NCI-H2196 treated with DMSO at 0.1 percent for 48 hours (cell line): ENCODE data around the gene PDIK1L.
A peak's percentile ranks its signal among the peaks of the same experiment; 100 is the strongest.

Source experiments
- DNase-seq: peaks from one replicate; lab custom pipeline; 2025; ENCODE audit not compliant: unreplicated experiment; lab: John Stamatoyannopoulos, UW

Gene PDIK1L

DNA sequence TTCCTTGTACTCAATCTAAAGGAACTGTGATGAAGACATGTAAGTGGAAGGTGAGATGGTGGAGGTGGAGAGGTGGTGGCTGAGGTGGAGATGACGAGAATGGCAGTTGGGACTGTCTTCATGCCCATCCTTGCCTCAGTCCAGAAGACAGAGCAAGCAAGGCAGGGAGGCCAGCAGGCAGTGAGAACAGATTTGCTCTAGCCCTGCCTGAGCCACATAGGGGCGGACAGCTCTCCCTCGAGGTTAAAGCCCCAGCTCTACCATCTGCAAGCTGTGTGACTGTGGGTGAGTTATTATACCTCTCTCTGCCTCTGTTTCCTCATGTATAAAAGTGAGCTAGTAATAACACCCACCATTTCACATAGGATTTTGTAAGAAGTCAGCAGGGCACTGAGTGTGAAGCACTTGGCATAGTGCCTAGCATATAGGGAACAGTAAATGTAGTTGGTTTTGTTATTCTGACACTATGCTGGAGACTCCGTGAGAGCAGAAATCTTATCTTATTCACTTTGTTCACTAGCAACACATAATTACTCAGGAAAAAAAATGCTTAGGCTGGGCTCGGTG lies 42.4 kb downstream of the PDIK1L start:
- no peak for DNase-seq

DNA sequence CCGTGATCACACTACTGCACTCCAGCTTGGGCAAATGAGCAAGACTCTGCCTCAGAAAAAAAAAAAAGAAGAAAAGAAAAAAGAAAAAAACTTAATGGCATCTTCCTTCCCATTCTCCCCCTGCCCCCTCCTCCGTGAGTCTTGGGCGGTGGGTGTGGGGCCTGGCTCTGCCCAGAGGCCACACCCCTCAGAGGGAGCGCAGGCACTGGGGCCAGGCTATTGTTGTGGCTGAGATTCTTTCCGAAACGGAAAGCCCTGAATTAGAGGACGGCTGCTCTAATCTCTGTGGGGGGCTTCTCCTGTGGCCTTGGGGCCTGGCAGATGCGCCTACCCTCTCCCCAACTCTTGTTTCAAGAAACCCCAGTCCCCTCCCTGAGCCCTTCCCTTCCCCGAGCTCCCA lies 43.1 kb downstream of the PDIK1L start:
- DNase-seq = no peak

DNA sequence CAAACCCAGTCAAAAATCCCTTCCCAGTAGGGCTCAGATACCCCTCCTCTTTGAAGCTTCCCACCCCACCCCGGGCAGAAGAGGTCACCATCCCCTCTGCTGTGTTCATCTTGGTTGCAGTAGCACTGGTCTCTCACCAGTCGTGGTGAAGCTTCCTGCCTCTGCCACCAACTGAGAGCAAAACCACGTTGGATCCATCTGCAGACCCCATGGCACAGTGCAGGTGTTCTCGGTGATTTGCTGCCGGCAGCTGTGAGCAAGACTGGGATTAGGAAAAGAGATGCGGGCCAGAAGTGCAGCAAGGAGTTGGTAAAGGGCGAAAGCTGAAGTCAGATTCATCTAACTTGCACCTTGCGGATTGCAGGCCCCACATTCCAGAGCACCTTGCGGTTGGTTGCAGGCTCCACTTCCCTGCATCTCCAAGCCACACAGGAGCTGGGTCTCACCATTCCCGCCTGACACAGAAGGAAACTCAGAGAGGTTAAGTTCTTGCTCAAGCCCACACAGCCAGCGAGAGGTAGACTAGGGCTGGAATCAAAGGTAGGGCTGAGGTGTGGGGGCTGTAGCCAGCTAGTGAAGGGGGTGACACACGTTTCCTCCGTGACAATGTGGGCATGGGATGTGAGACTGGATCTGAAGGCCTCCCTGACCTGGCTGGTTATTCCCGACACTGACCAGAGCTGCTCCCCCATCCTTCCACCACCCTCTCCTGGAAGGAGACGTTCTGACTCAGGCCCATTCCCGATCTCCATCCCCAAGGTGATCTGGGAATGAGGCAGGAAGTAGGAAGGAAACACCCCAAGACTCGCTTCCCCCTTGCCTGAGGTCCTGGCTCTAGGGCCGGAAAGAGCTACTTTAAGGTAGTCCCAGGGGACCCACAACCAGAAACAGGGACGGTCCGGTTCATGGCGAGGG lies 44.0 kb downstream of the PDIK1L start:
- no peak for DNase-seq

DNA sequence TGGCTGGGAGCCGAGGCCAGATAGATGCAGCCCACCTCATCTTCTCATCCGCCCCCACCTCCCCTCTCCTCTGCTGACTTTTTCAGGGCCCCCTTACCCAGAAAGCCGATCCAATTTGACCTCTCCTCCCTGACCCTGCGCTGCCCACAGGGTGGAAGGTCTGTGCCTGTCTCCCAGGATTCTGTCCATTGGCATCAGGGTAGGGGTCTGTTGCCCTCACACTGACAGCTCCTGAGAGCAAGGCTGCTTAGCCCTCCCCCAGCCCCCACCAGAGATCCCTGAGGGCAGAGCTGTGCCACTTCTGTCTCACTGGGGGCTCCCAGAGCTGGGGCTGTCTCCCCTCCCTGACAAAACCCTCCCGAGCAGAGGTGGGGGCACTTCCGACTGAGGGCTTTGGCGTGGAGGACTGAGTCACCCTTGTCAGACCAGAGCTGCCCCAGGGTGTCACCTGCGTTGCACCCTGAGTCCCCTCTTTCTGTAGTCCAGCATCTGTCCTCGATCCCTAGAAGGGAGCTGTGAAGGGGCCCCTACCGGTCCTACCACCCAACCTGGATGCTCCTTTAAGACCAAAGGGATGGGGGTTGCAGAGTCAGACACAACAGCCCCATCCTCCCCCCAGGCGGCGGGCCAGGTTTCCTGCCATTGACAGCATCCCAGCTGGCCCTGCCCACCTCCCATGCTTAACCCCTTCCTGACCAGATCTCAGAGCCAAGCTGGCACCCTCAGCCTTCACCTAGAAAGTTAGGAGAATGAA lies 44.8 kb downstream of the PDIK1L start:
- DNase-seq = no peak

DNA sequence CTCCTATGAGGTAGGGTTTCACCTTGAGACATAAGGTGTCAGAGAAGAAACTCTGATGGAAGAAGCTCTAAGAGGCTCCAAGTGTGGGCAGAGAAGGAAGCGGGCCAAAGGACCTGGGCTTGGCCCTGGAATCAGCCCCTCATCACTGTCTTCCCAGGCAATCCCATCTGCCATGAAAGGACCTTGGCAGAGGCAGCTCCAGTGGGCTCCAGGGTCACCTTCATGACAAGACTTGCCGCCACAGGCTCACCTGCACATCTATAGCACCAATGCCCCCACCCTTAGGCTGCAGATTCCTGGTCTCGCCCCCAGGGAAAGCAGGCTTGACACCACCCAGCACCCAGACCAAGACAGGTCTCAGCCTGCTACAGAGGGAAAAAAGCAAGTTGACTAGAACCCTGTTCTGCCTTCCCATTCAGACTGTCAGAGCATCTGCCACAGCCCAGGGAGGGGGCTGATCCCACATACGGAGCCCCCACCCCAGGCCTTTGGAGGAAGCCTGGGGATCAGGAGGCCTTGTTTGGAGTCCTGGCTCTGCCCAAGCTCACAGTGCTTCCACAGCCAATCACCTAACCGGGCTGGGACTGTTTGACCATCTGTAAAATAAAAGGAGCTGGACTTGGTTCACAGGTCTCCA lies 46.8 kb downstream of the PDIK1L start:
- DNase-seq = no peak

DNA sequence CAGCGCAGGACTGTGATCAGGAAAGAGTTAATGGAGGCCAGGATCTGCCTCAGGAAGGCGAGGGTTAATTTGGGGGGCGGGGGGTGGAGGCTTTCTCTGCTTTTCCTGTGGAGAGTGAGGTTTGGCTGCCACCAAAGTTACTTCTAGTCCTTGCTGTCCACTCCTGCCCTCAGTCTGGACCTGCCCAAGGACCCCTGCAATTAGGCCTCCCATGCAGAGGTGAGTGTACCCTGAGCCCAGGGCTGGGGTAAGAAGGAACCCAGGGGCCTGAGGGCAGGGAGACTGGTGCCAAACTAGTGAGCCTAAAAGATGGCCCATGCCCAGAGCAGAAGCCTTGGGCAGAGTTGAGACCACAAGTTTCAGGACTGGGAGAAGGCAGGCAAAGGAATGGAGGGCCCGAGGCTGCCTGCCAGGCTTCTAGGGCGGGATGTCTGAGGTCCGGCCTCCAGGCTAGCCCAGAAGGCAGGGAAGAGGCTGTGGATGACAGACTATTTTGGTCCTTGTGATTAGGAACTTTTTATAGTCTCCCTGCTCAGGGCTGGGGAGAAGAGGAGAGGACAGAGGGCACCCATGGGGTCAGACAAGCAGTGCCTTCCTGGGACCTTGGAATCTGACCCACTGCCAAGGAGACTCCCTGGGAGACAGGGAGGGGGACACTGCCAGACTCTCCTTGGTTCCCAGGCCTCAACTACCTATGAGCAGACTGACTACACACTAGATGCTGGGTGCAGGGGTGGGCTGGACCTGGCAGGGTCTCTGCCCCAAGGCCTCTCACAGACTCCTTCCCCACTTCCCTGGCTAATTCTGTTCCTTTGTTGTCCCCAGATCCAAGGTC lies 47.5 kb downstream of the PDIK1L start, which contains the start of gene FAM110D:
FAM110D (plus strand) TSS at position 172 of the 835 bp plus-strand sequence. CDS start 2,213 bp downstream, outside the sequence.
- no peak for DNase-seq

DNA sequence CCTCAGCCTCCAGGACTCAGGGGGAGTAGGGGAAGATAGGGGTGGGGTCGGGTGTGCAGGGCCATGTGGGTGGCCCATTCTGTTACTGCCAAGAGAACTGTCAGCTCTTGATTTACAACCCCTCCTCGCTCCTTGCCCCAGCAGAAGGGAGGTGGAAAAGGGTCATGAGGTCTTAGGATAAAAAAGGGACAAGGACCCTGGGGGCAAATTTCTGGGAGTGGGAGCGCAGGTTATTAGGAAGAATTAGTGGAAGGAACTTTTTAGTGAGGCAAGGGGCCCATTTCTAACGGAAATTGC lies 48.1 kb downstream of the PDIK1L start:
- DNase-seq = no peak

DNA sequence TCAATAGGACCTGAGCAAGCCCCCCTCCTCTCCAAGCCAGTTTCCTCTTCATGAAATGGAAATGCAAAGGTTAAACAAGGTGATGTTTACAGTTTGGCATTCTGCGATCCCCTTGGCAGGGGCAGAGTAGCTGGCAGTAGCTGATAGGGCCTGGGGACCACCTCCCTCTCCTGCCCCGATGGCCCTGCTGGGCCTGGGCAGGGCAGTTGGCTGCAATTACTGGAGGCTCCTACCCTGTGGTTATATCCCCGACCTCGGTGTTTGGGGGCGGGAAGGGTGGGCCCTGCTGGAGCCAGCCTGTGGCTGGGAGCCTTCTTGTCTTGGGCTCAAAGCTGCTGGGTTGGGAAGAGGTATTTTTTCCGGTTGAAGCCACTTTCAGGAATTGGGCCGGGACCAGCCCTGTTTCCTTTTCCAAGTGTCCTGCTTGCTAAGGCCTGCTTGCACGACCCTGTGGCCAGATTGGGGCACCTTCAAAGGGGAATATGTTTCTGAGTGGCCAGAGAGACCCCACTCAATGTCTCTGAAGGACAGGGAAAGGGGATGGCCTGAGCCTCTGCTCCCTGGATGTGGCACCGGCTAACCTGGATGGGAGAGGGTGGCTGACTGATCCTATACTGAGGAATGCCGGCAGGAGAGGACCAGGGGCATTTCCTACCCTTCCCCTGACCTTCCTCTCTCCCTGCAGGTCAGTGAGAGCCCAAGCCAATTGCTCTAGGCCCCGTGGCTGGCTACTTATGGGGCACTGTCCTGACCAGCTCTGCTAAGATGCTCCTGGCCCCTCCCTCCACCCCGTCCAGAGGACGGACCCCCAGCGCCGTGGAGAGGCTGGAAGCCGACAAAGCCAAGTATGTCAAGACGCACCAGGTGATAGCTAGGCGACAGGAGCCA lies 49.1 kb downstream of the PDIK1L start:
- no peak for DNase-seq

DNA sequence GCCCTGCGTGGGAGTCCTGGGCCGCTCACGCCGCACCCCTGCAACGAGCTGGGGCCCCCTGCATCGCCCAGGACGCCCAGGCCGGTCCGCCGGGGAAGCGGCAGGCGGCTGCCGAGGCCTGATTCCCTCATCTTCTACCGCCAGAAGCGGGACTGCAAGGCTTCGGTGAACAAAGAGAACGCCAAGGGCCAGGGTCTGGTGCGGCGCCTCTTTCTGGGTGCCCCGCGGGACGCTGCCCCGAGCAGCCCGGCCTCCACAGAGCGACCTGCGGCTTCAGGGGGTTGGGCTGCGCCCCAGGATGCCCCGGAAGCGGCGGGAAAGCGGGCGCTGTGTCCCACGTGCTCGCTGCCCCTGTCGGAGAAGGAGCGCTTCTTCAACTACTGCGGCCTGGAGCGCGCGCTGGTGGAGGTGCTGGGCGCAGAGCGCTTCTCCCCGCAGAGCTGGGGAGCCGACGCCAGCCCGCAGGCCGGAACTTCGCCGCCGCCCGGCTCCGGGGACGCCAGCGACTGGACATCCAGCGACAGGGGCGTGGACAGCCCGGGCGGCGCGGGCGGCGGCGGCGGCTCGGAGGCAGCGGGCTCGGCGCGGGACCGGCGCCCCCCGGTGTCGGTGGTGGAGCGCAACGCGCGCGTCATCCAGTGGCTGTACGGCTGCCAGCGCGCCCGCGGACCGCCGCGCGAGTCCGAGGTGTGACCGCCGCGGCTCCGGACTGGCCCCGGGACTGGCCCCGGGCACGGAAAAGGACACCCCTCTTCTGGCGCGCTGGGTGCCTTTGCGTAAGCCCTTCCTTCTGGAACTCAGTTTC lies 50.0 kb downstream of the PDIK1L start:
- DNase-seq = peak; percentile 21

DNA sequence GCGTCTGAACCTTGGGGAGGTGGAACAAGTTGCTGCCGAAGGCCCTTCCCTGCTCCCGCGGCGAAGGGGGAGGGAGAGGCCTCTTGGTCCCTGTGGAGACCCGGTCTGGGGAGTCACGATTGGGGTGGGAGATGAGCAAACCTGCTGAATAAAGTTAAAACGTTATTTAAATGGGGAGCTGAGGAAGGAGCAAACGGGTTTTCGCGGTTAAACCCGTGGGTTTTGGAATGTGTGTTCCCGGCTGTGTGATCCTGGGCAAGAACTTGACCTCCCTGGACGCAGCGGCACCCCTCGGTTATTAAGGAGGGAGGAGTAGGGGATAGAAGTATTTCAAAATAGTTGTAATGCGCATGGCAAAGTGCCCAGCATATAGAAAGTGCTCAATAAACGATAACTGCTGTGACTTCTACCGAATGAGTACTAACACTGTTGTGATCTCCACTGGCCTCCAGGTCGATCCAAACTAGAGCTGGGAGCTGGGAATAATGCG lies 50.6 kb downstream of the PDIK1L start:
- DNase-seq = no peak

DNA sequence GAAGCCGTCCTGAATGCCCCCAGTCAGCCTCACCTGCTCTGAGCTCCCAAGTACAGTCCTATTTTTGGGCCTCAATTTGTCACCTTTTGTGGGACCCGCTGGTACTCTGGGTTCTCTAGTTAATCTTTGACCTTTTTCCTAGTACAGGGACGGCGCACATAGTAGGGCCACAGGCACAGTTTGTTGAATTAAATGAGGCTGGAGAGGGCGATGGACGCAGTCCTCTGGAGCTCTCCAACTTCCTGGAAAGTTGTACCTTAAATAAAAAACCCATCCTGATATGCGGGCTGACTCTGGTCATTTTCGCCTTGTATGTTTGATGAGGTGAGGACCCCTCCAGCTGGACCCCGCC lies 52.0 kb downstream of the PDIK1L start:
- no peak for DNase-seq

DNA sequence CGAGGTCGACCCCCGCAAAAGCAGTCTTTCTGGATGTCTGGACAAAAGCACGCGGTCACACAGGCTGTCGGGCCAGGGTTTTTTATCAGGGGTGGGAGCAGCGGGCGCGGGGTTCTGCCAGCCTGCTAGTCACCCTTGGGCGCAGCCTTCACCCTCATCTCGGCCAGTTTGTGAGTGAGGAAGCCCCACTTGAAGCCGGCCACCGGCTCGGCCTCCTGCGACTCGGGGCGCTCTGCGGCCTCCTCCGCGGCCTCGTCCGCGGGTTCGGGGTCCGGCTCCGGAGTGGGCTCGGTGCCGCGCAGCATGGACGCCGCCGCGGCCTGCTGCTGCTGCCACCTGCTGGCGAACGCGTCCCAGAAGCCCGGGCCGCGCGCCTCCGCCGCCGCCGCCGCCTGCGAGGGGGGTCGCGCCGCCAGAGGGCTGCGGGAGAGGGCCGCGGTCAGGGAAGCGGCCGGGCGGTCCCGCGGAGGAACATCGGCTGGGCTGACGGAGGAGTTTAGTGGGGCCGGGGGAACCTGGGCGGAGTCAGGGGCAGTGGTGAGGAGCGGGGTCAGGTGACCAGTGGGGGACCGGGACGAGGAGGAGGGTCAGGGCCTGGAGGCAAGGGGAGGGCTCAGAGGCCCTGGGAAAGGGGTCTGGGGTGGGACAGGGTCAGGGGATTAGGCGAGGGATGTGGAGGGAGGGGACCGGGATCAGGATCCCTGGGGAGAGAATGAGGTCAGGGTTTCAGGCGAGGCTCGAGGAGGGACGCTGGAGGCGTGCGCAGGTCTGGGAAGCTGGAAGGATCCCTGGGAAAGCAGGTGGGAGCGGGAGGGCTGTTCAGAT lies 52.6 kb downstream of the PDIK1L start:
- no peak for DNase-seq

DNA sequence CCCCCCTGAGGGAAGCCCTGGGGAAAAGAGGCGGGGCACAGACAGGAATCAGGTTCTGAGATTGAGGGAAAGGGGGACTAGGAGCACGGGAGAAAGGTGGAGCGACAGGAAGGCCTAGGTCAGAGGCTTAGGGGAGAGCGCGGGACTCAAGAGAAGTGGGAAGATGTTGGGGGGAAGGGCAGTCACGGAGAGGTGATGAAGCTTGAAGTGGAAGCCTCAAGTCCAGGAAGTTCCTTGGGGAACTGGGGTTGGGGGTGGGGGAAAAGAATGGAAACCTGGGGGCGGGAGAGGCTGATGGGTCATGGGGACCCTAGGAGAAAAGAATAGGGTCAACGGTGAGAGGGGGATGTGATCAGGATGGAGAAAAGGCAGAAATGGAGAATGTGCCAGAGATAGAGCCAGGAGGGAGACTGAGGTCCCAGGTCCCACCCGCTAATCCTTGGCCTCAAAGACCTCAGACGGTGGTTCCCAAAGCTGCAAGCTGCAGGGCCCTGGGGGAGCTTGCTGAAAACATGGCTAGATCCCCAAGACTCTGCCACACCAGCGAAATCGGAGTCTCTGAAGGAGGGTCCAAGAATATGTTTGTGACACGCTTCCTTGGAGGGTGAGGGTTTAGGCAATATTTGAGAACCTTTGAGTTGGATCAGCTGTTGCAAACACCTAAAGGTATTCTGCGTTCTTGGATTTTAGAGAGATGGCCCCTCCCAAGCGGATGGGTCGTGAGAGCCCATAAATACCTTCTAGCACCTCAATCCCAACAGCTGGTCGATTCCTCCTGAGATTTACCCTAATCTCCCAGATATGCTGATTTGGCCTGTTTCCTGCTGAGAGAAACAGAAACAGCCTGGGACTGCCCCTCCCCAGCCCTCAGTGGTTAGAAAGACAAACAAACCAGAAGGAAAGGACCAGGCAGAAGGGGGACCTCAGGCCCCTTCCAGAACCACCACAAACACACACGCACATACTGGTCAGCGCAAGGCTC lies 53.5 kb downstream of the PDIK1L start:
- no peak for DNase-seq

DNA sequence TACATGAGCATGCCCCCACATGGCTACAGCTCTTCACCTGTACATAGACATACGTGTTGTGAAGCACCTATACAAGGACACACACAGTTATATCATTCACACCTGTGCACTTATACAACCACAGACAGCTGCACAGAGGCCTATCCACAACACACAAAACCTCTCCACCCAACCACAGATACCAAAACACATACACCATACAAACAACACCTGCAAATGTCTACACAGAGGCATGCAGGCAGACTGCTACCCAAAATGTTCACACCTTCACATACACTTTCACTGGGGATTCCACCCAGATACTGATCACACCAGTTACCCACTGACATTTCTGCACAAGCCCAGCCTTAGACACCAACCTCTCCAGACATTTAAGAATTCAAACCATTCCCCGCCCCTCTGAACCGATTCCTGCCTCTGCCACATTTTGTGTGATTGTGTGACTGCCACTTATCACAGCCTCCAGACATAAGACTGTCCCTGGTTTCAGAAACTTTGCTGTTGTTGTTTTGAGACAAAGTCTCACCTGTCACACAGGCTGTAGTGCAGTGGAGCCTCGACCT lies 55.2 kb downstream of the PDIK1L start:
- DNase-seq = no peak

DNA sequence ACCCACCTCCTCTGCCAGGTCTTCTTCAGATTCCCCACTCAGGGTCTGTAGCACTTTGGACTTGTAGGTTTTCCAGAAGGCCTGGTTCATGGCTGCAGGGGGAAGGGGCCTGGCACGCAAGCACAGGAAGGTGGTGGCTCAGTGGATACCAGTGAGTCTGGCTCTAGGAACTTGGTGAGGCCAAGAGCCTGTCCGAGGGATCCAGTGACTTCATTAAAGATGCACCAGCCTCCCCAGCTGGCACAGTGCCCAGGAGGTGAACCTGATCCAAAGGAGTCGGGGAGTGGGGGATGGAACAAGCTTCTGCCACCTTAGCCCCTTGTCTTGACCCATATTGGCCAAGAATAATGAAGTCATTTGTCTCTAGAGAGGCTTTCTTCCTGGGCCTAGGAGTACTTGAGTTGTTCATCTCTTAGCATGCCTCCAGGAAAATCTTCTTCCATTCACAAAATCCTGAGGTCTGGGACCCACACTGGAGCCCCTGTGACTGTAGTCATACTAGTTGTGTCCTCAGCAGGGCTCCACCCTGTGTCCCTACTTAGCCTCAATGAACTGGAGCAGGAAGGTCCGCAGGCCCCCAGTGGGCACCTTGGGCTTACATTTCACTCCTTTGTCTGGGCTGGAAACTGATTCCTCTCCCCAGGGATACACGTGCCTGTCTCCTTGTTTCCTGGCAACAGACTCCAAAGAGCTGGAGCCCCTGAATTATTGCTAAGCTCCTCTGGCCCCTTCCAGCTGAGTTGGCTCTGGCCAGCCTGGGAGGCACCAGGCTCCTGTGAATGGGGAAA lies 57.0 kb downstream of the PDIK1L start, which contains the start of gene C1orf232:
C1orf232 (minus strand) TSS at position 554 of the 788 bp plus-strand sequence; CDS start at position 90, 464 bp downstream.
- DNase-seq = peak; percentile 45
